BE2C (cell line): ENCODE measurements around the gene WDFY2.
"Not testable (repeated sequence)": the region's sequence is repeated elsewhere in the genome, so short reads cannot be mapped to it uniquely, and the experiment has no call there.

ENCODE experiments used
- DNase-seq: peaks from one replicate; pipeline ENCODE4 v3.0.0-alpha.2; 2020
- H3K27me3 ChIP-seq: fragments of 250-450 bp; sonication (Bioruptor Pico); 2 replicates; pipeline ENCODE4 v1.5.1; 2020; ENCODE audit warnings: mild to moderate bottlenecking
- H3K36me3 ChIP-seq: fragments of 250-450 bp; sonication (Bioruptor Pico); 2 replicates; pipeline ENCODE4 v1.5.1; 2020; ENCODE audit warnings: mild to moderate bottlenecking
- H3K4me1 ChIP-seq: fragments of 250-450 bp; sonication (Bioruptor Pico); 2 replicates; pipeline ENCODE4 v1.5.1; 2020
- H3K4me3 ChIP-seq: 2 replicates; pipeline ENCODE4 v1.5.1; 2011; ENCODE audit warnings: low read depth, low read length
- H3K9me3 ChIP-seq: fragments of 250-450 bp; sonication (Bioruptor Pico); 2 replicates; pipeline ENCODE4 v1.5.1; 2020
- TF ChIP-seq, protein P1 (sequence below): IDR thresholded peaks from 2 replicates; pipeline ENCODE4 v1.5.1; 2012; ENCODE audit warnings: mild to moderate bottlenecking, low read depth, low read length

WDFY2 gene

DNA sequence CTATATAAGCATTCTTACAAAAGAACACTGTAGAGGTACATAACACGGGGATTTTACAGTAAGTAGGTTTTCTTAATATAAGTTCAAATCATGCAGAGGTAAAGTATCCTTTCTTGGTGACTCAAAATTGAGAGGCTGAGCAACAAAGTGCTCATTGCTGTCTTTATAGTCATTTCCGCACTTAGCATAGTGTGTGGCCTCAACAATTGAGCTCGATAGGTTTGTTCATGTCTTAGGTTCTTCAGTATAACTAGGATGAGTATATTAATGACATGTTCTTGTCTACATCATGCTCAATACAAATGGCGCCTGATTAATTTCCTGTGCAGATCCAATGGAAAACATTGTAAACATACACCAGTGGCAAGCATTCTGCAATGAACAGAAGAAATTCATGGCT lies 1.4 kb downstream of the WDFY2 start:
- no peaks in the 10 kb centered on the region for H3K36me3 ChIP-seq
- TF ChIP-seq, protein P1, sequence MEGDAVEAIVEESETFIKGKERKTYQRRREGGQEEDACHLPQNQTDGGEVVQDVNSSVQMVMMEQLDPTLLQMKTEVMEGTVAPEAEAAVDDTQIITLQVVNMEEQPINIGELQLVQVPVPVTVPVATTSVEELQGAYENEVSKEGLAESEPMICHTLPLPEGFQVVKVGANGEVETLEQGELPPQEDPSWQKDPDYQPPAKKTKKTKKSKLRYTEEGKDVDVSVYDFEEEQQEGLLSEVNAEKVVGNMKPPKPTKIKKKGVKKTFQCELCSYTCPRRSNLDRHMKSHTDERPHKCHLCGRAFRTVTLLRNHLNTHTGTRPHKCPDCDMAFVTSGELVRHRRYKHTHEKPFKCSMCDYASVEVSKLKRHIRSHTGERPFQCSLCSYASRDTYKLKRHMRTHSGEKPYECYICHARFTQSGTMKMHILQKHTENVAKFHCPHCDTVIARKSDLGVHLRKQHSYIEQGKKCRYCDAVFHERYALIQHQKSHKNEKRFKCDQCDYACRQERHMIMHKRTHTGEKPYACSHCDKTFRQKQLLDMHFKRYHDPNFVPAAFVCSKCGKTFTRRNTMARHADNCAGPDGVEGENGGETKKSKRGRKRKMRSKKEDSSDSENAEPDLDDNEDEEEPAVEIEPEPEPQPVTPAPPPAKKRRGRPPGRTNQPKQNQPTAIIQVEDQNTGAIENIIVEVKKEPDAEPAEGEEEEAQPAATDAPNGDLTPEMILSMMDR = no peak
- DNase-seq = no peak
- H3K27me3 ChIP-seq = no peaks in the 10 kb centered on the region
- peak overlapping the region; percentile 96 for H3K4me3 ChIP-seq
- no peaks in the 10 kb centered on the region for H3K9me3 ChIP-seq
- H3K4me1 ChIP-seq = peaks cover 9% of the 10 kb centered on the region

DNA sequence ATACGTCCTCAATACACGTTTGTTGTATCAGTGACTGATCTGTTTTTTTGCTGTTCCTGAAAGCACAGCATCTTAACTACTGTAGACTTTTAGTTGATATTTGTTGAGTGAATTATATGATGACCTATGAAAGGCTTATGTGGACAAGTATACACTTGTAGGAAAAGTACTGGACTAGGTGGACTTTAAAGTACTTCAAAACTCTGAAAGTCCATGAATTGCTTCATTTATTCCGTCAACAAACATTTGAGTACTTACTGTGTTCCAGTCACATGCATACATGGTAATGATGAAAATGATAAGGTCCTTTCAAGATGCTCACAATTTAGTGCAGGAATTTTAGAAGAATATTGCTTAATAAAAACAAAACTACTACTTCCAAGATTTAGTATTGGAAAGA lies 3.1 kb downstream of the WDFY2 start:
- H3K4me3 ChIP-seq = no peak overlapping the region
- no peaks in the 10 kb centered on the region for H3K27me3 ChIP-seq
- DNase-seq = no peak
- peaks cover 9% of the 10 kb centered on the region for H3K4me1 ChIP-seq
- H3K9me3 ChIP-seq = no peaks in the 10 kb centered on the region
- no peaks in the 10 kb centered on the region for H3K36me3 ChIP-seq
- TF ChIP-seq, protein P1 = no peak

DNA sequence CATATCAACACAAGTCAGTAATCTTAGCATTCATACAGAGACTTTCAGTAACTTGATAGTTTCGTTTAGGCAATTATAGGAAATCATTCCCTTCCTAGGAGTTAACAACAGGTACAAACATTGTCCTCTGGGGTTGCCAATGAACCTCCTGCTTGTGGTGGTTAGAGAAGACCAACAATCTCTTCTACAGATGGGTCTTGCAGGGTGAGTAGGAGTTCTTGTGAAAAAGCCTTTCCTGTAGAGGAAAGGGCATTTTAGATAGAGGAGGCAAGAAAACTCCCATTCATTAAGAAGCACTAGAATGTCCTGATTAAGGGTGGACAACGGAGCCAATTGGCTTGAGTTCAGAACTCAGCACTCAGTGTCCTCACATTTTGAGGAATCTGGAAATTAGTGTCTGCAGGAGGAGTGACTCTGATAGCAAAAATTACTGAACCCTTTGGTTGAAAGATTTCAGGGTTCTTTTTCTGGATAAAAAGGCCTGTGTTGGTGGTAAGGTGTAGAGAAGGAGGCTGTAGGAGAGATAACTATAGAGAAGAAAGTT lies 4.2 kb downstream of the WDFY2 start:
- H3K9me3 ChIP-seq = no peaks in the 10 kb centered on the region
- no peak for DNase-seq
- TF ChIP-seq, protein P1 = no peak
- H3K4me3 ChIP-seq = no peak overlapping the region
- H3K4me1 ChIP-seq = peaks cover 9% of the 10 kb centered on the region
- H3K27me3 ChIP-seq = no peaks in the 10 kb centered on the region
- no peaks in the 10 kb centered on the region for H3K36me3 ChIP-seq

DNA sequence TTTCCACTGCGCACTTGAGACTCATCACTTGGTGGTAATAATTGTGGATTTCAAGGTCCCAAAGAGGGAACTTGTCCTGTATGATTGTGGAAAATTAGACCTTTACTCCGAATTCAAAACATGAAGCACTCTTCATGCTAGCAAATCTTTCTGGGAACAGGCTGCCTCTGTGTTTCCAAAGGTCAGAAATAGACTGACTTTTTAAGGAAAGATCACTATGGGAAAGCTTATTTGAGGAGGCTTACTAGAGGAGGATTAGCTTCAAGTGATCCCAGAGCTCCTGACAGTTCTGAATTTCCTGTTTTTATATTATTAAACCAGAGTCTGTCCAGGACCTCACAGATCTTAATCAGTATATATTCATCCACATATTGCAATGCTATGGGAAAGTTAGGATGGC lies 5.5 kb downstream of the WDFY2 start:
- Histone ChIP-seq H3K4me1 (peaks cover 9% of the 10 kb centered on the region), H3K36me3 (no peaks in the 10 kb centered on the region), H3K4me3 (no peak overlapping the region), H3K9me3 (no peaks in the 10 kb centered on the region), H3K27me3 (no peaks in the 10 kb centered on the region)
- TF ChIP-seq, protein P1 = no peak
- DNase-seq = no peak

DNA sequence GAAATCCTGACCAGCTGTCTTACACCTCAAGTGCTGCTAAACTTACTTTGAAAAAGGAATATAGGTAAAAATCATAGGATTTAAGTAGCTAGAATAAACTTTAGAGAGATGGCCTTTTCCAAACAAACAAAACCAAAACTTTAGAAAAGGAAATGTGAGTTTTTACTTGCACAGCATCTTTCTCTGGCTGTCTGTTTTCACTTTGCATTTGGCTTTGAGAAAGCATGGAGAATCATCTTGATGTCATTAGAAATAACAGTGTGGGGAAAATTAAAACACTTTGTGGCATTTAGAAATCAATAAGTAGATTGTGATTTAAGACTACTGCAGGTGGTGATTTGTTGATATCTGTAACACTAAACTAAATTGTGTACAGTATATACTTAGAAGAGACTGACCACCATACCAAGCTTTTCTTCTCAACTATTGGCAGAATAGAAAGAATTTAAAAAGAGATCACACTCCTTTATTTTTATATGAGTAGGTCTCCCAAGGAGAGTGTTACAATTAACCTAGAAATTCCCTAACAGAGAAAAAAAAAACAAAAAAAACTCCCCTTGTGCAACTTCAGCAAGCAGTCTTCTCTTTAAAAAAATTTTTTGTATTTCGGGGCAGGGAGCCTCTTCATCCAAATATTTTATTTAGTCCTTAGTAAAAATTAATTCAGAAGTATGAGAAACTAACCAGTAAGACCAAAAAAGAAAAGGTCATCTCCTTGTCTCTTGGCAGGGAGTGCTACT lies 6.1 kb downstream of the WDFY2 start:
- H3K36me3 ChIP-seq = no peaks in the 10 kb centered on the region
- H3K4me3 ChIP-seq = no peak overlapping the region; the same call in 1 of the 2 replicates
- no peaks in the 10 kb centered on the region for H3K9me3 ChIP-seq
- no peaks in the 10 kb centered on the region for H3K27me3 ChIP-seq
- DNase-seq = no peak
- TF ChIP-seq, protein P1 = no peak
- H3K4me1 ChIP-seq = peaks cover 9% of the 10 kb centered on the region

DNA sequence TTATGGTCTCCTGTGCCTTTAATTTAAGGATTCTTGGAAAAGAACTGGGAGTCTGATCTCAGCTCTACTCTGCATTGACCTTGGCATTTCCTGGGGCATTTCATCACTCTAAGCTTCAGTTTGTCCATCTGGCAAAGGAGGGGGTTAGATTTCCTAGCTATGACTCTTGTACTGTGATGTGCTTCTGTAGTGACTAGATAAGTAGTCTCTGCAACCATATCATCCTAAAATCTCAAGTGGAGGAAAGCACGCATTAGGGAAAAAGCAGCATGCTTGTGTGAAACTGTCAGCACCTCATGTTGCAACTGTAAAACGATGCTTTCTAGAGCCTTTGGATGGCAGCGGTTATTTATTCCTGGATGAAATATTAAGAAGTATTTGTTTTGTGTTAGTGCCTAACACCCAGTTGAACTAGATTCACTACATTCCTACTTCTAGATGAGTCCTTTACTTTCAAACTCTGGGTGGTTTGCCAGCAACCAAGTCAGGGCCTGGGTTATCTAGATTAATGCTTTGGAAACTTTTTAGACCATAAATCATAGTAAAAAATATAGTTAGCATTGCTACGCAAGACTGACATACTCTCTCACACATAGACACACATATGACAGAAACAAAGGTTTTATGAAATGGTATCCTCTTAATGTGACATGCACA lies 6.8 kb downstream of the WDFY2 start:
- no peaks in the 10 kb centered on the region for H3K9me3 ChIP-seq
- no peak for DNase-seq
- TF ChIP-seq, protein P1 = no peak
- no peaks in the 10 kb centered on the region for H3K36me3 ChIP-seq
- H3K4me1 ChIP-seq = peaks cover 9% of the 10 kb centered on the region
- H3K27me3 ChIP-seq = no peaks in the 10 kb centered on the region
- H3K4me3 ChIP-seq = no peak overlapping the region; the same call in 1 of the 2 replicates

DNA sequence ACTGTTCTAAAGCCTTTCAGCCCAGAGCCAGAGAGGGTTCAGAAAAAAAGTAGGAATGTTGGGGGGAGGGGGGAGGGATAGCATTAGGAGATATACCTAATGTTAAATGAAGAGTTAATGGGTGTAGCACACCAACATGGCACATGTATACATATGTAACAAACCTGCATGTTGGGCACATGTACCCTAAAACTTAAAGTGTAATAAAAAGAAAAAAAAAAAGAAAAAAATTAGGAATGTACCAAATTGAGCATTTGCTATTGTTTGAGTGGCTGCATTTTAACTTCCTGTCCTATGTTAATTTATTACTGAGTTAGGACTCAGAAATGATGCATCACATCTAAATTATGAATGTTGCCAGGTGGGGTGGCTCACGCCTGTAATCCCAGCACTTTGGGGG lies 7.7 kb downstream of the WDFY2 start:
- not testable (repeated sequence) for H3K9me3 ChIP-seq, H3K4me1 ChIP-seq, DNase-seq, H3K4me3 ChIP-seq, H3K27me3 ChIP-seq, H3K36me3 ChIP-seq
